ELR (cell line): ENCODE measurements around the gene SYNGR3.

Source experiments
- DNase-seq: peaks from one replicate; pipeline ENCODE4 v3.0.0-alpha.2; 2015; ENCODE audit warnings: low read depth

Gene SYNGR3

GRCh38 chr16:1976951-1977874 lies 12.6 kb upstream of the SYNGR3 start:
- DNase-seq, result no peak

DNA sequence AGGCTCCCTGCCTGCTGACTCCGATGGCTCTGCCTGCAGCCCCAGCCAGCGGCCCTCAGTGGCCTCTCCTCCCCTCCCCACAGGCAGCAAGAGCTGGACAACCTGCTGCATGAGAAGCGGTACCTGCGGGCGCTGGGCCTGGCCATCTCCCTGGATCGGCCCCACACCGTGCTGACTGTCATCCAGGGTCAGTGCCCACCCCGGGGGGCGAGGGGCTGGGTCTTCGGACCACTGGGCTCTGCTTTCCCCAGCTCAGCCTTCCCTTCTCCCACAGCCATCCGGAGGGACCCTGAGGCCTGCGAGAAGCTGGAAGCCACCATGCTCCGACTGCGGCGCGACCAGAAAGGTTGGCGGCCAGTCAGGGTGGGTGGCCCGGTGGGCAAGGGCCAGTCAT lies 11.9 kb upstream of the SYNGR3 start:
- no peak for DNase-seq

DNA sequence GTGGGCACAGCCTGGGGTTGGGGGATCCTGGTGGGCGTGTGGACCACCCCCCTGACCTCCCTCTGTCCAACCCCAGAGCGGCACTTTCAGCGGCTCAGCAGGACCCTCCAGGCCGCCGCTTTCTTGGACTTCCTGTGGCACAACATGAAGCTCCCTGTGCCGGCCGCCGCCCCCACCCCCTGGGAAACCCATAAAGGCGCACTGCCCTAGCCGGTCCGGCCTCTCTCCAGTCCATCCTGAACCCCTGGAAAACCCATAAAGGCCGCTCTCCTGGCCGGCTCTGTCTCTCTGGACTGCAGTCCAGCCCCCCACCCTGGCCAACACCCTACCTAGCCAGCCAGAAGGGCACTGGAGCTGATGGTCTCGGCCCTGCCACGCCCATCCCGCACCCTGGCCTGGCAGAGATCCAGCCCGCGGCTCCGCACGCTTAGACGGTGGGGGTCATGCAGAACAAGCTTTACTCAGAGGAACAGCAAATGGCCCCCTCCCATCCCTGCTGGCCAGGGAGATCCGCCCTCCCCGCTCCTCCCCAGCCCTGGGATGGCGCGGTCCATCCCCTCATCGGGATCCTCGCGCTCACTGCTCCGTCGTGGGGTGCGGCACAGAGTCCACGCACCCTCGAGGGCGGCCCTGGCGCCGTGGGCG lies 11.2 kb upstream of the SYNGR3 start:
- no peak for DNase-seq

- no peak for DNase-seq
Measured at GRCh38 chr16:1979271-1980029, 10.3 kb upstream of the SYNGR3 start.

DNA sequence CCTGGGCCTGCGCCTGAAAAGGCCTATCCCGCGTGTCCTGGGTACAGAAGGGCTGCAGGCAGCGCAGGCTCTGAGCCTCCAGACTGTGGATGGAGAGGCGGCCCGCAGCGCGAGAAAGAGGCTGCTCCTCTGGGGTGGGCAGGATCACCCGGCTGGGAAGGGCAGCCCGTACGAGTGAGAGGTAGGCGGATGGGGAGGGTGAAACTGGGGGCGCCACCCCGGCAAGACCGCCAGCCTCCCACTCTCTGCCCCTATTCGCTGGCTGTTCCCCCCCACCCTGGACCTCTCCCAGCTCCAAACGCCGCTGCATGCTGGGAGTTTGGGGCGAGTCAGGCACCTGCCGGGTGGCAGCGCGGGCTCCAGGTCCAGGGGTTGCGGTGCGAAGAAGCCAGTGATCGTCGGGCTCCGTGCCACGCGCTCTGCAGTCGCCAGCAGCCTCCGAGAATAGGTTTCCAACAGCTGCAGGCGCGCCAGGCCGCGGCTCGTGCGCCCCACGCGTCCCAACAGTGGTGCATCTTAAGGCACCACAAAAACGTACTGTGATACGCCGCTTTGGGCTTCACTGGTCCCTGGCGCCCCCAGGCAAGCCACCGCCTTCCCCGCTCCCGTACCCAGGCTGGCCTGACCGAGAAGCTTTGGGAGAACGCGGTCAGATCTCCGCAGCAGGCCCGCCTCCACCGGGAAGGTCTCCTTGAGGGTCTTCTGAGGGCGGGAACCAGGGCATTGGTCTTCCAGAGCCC lies 9.6 kb upstream of the SYNGR3 start:
- no peak for DNase-seq

DNA sequence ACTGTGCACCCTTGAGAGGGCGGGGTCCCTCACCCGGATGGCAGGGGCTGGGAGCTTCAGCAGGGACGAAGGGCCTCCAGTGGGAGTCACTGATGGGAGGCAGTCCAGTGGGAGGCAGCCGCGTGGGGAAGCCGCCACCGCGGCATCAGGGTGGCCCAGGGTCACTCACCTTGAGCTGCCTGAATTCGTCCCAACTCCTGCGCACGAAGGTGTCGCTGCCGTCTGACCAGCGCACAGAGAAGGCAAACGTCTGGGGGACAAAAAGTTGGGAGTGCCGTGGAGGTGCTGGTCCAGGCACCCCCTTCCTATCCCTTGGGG lies 9.0 kb upstream of the SYNGR3 start:
- DNase-seq, result no peak

DNA sequence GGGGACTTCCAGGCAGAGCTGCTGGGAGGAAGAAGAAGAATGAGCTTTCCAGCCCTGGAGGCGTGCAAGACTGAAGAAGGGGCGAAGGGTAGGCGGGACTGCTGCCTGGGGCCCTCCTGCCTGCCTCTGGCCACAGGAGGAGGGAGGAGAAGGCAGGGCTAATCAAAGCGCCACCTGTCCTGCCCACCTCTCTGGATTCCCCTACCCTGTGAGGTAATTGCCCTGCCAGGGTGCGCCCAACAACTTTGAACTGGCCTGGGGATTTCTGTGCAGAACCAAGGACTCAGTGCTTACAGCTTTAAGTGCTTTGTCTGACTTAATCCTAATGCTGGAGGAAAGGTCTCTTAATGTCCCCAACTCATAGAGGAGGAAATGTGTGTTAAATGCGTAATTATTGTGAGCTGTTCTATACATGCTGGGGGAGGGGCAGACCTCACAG lies 8.4 kb upstream of the SYNGR3 start, which contains the start of gene NOXO1:
Gene NOXO1, minus strand, starts transcription at position 72 of the 439 bp plus-strand sequence. CDS start 290 bp downstream, outside the sequence.
- no peak for DNase-seq

- DNase-seq, result no peak
Measured at GRCh38 chr16:1982013-1982433, 7.7 kb upstream of the SYNGR3 start.

DNA sequence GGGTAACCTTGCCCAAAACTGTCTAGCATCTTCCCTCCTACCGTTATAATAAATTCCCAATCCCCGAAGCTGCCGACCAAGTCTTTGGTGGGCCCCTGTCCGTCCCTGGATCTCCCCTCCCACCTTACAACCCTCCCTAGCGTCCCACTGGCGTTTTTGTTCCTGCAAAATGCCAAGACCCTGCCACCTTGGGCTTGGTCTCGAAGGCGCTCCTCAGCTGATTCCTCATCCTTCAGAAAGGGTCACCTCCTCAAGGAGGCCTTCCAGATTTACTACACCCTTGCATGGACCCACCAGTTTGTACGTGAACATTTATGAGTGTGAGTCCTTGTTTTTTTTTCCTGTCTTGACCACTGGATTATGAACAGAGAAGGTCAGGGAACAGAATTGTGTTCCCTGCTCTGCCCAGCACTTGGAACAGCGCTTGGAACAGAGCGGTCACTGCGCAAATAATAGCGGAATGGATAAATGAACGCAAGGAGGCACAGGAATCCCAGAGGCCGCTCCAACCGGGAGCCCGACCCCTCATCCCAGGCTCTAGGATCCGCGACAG lies 6.7 kb upstream of the SYNGR3 start:
- DNase-seq, result no peak

DNA sequence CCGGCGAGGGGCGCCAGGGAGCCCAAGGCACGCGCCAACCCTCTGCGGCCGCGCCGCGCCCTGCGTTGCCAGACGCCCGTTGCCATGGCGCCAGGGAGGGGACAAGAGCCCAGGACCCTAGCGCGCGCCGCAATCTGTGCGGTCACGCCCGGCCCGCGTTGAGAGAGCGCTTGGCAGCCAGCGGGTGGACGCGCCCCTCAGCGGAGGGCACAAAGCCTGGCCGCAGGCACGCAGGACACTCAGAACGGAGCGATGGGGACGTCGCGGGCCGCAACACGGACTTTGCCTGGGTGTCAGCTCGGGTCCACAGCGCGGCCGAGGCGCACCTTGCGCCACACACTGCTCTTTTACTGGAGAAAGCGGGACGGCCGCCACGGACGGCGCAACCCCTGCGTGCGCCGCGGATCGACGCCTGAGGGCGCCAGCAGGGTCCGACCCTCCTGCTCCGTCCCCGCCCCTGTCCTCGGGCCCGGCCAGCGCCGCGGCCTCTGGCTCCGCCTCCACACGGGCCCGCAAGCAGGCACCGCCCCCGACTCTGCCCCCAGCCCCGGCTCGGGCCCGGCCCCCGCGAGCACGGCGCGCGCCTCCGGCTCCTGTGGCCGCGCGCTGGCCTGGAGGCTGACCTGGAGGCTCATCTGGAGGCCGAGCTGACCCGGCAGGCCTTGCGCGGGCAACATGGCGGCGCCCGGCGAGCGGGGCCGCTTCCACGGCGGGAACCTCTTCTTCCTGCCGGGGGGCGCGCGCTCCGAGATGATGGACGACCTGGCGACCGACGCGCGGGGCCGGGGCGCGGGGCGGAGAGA lies 6.0 kb upstream of the SYNGR3 start, which contains the start of gene GFER:
Gene GFER, plus strand, starts transcription at position 650 of the 803 bp plus-strand sequence. Its CDS starts 26 bp downstream, at position 676.
- DNase-seq, result peak; percentile 92

- peak; percentile 44 for DNase-seq
Measured at GRCh38 chr16:1984347-1985225, 5.2 kb upstream of the SYNGR3 start.

DNA sequence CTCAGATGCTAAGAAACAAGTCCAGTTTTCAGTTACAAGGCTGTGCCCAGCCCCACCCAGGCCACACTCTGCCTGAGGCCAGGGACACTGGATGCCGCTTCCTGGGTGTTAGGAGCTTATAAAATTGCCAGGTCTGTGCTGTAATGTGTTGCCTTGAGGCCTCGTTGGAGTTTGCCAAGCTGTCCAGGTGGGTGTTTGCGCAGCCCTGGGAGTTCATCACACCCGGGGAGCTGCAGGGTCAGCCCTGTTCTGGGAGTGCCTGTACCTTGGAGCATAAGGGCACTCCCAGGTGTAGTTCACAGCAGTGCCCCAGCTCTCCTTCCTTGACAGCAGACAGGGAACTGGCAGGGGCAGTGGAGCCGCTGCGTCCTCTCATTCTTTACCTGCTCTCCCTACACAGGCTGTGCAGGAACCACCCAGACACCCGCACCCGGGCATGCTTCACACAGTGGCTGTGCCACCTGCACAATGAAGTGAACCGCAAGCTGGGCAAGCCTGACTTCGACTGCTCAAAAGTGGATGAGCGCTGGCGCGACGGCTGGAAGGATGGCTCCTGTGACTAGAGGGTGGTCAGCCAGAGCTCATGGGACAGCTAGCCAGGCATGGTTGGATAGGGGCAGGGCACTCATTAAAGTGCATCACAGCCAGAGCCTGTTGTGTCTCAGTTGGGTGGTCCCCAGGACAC lies 4.2 kb upstream of the SYNGR3 start:
- DNase-seq, result no peak

DNA sequence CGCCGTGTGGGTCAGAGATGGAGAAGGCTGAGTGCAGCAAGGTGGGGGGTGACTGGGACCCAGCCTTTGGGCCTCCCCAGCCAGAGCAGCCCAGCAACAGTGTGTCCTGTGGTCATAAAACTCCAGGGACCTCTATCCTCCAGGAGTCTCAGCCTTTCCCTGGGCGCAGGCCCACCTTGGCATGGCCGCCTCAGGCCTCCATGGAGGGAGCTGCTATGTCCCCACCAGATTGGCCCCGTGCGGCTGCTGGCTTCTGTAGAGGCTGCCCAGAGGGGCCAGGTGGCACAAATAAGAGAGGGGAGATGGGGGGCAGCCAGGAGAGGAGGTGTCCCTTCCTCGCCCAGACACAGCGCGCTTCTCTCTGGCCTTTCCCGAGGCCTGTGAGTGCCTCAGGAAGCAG lies 2.6 kb upstream of the SYNGR3 start:
- no peak for DNase-seq

DNA sequence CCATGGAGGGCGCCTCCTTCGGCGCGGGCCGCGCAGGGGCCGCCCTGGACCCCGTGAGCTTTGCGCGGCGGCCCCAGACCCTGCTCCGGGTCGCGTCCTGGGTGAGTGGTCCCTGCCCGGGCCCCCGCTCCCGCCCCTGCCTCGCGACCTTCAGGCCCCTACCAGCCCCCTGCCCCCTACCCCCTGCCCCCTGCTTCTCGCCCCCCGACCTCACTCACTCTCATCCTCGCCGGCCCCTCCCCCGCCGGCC lies 256 bp downstream of the SYNGR3 start:
- DNase-seq, result no peak

DNA sequence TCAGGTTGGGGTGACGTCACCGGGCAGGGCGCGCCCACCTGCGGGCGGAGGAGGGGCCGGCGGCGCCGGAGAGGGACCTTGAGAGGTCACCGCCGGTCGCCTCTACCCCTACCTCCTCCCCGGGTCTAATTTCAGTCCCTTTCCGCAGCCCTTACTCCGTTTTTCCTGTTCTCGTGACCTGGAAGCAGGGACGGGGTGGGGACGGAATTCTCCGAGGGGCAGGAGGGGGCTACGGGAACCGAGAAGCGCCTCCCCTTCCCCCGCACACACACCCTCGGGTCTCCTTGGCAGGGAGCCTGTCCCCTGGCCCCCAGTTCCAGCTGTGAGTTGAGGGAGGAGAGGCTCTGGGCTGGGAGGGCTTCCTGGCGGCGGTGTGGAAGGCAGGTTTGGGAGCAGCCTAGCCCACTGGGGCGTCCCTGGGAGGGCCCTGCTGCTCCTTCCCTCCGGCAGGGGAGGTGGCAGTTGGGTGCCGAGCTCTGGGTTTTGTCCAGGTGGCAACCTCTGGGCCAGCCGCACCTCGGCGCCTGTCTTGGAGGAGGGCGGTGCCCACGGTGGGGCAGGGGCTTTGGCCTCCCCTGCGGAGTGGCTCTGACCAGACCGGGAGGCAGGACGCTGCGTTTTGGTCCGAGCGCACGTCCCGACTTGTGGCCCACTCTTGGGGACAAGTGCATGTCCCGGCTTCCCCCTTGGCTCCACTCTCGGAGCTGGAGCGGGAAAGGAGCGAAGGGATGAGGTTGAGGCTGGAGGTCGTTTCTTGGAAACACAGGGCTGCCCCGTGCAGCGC lies 773 bp downstream of the SYNGR3 start:
- no peak for DNase-seq

DNA sequence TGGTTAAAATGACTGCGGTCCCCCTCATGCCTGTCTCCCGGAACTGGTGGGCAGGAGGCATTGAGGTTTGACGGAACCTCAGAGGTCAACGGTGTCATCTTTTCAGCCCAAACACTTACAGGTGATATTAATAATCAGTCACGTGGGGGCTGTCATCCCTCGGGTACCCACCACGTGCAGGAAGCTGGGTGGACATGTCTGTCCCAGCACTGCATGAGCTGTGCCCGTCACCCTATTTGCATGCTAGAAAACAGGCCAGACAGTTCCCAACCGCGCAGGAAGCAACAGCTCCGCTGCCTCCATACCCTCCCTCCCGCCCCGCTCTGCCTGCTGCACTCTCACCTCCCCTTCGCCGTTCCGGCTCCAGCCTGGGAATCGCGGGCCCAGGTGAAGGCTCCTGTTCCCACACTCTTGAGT lies 1.4 kb downstream of the SYNGR3 start:
- DNase-seq, result no peak

GRCh38 chr16:1991588-1991947 lies 1.8 kb downstream of the SYNGR3 start:
- no peak for DNase-seq

DNA sequence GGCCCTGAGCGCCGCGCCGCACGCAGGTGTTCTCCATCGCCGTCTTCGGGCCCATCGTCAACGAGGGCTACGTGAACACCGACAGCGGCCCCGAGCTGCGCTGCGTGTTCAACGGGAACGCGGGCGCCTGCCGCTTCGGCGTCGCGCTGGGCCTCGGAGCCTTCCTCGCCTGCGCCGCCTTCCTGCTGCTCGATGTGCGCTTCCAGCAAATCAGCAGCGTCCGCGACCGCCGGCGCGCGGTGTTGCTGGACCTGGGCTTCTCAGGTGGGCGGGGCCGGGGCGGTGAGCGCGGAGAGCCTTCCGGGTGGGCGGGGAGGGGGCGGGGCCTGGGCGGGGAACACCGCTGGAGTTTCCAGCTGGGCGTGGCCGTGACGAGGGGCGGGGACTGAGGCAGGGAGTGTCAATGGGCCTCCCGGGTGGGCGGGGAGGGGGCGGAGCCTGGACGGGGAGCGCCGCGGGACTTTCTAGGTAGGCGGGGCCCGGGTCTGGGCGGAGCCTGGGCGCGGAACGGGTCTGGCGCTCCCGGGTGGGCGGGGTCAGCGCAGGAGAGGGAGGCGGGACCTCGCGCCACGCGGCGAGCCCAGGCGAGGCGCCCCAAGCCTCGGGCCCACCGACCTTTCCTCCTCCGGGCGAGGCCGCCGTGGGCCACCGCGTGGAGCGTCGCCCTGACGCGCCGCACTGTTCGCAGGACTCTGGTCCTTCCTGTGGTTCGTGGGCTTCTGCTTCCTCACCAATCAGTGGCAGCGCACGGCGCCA lies 2.4 kb downstream of the SYNGR3 start:
- peak; percentile 78 for DNase-seq
